NCI-H446 (cell line): Measurements from ENCODE around the gene CORIN.
"Not testable (repeated sequence)": the region's sequence is repeated elsewhere in the genome, so short reads cannot be mapped to it uniquely, and the experiment has no call there.

ENCODE experiments used
- DNase-seq, 2 experiments: peaks; one replicate each; lab custom pipeline; 2025; lab: John Stamatoyannopoulos, UW

The CORIN gene

DNA sequence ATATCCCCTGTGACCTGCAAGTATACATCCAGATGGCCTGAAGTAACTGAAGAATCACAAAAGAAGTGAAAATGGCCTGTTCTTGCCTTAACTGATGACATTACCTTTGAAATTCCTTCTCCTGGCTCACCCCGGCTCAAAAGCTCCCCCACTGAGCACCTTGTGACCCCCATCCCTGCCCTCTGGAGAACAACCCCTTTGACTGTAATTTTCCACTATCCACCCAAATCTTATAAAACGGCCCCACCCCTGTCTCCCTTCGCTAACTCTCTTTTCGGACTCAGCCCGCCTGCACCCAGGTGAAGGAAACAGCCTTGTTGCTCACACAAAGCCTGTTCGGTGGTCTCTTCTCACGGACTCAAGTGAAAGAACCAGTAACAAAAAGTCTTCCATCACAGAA is 69.9 kb downstream of the CORIN start:
- DNase-seq: not testable (repeated sequence)

DNA sequence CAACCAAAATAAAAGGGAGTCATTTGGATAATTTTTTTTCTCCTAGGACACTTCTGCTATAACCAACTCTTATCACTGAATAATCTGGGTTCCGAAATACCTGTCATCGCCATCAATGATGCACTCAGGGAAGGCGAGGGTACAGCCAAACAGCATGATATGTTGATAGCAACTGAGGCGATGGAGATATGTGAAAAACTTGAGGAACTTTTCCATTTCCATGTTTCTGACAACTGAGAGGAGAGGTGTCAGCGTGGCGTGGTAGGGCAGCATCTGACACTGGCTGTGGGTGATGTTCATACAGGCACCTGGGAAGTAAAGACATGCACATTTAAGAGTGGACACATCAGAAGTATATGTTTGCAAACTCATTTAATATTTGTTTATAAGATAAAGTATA is 74.6 kb downstream of the CORIN start:
- no peak for DNase-seq

DNA sequence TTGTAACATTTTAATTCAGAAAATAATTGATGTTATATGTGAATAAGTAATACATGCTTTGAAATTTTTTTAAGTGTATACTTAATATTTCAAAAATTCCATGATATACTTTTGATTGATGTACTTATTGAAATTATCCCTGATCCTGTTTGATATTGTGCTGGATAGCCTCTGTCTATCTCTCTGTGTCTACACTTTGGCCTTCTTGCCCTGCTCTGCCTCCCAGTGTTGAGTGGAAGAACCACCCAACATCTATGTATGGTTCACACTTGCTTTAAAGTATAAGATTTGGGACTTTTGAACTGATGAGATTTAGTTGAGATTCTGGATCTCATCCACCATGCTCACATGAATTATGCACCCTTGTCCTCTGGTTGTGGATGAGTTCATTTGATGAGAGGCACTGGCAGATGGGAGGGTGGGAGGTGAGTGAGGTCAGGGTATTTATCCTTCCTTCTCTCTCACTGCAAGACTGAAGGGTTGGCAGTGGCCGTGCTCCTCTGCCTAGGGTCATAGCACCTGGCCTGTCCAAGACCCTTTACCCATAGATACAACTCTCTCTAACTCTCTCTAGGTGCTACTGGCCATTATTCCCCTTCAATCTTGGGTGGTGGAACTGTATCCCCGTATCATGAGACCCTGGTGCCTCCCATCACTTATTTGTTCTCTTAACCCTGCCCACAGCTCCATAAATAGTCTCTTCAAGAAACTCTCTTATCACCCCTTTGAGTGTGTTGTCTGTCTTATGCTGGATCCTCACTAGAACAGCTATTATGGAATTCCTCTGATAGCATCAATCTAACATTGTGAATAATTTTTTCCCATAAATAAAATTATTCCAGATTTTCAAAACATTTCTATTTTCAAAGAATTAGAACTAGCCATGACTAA is 75.2 kb downstream of the CORIN start:
- DNase-seq: no peak

DNA sequence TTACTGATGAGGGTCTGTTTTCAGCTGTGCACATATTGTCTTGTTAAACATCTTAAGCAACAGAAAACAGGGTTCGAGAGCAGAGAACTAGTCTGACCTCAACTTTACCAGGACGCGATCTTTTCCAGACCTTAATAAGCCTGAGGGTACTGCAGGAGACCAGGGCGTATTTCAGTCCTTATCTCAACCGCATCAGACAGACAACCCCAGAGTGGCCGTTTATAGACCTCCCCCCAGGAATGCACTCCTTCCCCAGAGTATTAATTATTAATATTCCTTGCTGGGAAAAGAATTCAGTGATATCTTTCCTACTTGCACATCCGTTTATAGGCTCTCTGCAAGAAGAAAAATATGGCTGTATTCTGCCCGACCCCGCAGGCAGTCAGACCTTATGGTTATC is 84.6 kb downstream of the CORIN start:
- not testable (repeated sequence) for DNase-seq

DNA sequence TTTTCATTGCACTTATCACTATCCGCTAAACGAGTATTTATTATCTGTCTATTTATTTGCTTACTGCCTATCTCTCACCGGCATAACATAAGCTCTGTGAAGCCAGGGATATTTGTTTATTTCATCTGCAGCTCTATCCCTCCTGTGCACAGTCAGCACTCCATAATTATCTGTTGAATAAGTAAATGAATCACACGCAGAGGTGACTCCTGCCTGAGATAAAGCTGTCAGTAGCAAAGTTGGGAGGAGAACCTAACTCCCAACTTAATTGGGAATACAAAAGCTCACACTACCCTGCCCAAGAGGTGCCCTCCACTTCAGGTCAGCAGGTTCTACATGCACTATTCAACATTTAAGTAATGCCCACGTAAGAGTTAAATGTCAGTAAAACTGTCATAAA is 85.7 kb downstream of the CORIN start:
- DNase-seq: no peak

DNA sequence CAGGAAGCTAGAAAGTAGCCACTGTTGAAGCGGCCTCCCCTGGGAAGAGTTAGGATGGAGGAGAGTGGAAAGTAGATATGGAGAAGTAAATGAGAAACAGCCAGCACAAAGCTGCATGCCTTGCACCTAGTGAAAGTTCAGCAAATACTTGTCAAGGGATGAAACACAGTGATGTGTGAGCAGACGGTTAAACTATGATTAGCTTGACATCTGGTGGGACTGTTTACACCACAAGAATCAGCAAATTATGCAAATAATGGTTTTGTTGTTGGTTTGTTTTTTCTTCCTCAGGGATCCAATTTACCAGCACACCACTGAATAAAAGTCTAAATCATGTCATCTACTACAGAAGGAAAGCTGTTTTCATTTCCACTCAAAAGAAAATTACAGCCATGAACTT is 87.1 kb downstream of the CORIN start:
- DNase-seq: no peak

DNA sequence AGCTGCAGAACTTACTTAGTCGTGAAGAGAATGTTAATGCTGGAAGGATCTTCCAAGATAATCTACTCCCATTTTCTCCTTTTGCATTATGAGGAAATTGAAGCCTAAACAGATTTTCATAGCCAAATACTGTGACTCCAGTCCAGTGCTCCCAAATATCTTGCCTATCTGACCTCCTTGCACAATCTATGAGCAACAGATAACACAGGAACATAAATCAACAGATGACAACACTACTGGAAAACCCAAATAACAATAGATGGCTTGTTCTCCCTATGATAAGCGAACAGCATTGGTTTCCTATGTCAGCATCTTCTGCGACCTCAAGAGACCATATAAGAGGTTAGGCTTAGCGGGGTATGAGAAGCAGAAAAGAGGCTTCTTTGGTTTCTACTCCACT is 88.0 kb downstream of the CORIN start:
- no peak for DNase-seq

DNA sequence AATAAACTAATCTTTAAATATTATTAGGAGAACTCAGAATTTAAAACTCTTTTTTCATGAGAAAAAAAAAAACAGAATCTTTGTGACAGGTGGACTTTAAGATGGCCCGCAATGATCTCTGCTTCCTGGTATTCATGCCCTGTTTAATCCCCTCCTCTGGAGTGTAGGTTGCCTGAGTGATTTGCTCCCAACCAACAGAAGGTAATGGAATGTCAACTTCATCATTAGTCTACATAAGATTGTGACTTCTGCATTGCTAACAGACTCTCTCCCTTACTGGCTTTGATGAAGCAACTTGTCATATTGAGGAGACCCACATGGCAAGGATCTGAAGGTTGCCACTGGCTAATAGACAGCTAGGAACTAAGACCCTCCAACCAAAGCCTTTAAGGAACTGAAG is 88.8 kb downstream of the CORIN start:
- DNase-seq: no peak

DNA sequence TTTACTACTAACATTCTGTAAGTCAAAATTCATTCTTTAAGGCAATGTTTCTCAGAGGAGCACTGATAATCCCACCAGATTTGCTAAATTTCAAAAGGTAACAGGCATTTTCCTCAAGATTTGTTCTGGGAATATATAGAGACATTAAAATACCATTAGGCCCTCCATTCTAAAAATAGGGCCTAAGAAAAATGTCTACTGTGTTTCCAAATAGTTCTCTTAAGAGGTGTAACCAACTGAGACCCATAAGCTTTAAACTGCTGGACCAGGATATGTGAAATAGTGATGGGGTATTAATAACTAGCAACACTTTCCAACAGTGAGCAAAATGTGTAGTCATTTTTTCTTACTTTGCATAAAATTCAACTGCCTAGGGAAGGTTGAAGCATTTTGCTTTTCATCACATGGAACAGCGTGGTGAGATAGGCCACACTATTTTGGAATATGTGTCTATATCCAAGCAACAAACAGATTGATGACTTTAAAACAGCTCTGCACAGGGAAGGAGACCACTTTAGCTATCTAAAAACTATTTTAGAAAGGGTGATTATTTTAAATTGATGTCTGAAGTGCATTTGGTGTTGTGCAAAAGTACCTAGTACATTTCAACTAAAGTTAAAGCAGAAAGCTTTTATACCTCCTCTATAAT is 89.9 kb downstream of the CORIN start:
- DNase-seq: no peak

DNA sequence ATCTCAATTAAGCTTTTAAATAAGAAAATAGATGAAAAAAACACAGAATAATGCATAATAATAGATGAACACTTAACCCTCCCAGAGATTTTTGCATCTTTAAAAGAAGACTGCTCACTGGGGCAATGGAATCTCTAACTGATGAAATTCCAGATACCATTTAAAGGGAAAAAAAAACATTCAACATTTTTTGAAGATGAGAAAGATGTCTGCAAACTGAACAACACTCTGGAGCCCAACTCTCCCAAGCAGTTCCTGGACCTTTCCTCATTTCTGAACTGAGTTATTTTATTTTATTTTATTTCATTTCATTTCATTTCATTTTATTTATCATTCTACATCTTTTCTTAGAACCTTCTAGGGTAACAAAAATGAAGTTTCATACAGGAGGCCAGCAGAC is 90.7 kb downstream of the CORIN start:
- DNase-seq: no peak

DNA sequence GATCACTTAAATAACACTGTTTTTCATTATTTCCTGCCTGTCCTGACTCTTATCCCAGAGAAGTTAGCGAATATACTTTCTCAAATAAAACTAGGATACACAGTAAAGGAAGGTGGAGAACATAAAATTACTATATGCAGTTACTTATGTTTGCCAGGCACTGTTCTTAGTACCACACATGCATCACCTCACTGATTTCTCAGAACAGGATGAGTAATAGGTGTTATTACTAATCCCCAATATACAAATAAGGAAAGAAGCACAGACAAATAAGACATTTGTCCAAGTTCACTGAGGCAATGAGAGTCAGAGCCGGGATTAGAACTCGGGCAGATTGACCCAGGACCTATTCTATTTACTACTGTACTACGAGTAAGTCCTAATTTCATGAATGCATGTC is 91.7 kb downstream of the CORIN start:
- DNase-seq: no peak

DNA sequence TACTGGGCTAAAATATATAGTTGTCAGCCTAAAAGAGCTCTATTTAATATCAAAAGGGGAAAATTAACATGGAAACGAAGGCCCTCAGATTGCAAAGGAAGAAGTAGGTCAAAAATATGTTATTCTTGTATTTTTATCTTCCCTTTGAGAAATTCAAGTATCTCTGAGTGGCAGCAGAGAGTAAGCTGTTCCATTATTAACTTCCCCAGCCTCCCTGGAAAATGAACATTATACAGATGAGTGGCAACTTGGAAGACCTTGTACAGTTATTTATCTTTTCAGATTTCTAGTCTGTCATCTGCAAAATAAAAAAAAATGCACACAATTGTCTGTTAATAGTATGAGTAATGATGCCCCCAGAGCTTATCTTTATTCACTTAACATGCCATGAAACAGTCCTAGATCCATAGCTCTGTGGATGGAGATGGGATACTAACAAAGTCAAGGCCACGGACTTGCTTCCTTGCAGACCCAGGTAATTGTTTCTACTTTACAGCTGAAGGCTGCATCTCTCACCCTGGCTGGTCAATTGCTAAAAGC is 93.0 kb downstream of the CORIN start:
- DNase-seq: no peak

DNA sequence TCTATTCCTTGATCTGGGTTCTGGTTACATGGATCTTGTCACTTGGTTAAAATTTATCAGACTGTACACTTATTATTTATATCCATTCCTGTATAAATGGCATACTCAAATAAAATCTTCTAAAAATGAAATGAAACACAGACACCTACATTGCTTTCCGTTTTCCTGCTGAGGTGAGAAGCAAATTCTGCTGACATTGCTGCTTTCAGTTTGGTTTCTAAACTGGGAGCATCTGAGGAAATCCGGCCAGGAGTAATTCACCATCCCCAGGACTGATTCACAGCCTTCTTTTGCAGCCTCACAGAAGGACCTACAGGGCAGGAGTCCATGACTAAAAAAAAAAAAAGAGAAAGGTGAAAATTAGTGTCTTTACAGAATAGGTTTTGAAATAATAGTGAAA is 93.6 kb downstream of the CORIN start:
- no peak for DNase-seq

DNA sequence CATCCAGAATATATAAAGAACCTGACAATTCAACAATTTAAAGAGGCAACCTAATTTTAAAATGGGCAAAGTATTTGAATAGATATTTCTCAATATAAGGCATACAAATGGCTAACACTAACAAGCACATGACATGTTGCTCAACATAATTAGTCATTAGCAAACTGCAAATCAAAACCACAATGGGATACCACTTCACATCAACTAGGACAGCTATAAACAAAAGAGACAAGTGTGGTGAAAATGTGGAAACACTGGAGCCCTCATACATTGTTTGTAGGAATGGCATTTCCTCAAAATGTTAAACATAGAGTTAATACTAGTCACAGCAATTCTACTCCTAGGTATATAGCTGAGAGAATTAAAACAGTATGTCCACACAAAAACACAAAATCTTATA is 96.7 kb downstream of the CORIN start:
- no peak for DNase-seq

DNA sequence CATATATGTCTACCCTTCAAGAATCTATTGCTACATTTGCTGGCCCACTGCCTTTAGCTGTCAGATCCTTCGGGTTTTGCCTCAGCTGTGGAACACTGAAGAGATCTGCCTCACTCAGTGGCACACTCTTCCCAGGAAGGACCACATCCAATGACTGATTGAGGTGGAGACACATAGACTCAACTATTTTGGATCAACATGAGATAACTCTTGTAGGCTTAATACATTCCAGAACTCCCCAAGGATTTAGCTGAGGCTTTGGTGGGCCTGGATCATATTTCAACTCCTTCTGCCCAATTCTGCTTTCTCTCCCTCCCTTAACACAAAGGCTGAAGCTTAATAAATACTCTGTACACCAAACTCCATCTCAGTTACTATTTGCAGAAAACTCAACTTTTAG is 100.5 kb downstream of the CORIN start:
- DNase-seq: no peak

DNA sequence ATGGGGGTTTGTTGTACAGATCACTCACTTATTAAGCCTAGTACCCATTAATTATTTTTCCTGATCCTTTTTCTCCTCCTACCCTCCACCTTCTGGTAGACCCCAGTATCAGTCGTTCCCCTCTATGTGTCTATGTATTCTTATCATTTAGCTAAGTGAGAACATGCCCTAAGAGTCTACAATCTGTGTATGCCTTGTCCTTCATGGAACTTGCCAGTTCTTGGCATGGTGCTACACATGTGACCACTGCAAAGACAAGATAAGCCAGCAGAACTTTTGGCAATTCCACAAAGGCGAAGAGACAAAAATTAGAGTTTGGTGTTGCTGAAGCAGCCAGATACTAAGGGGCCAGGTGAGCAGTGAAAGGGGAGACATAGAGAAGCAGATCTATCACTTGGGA is 101.3 kb downstream of the CORIN start:
- no peak for DNase-seq

DNA sequence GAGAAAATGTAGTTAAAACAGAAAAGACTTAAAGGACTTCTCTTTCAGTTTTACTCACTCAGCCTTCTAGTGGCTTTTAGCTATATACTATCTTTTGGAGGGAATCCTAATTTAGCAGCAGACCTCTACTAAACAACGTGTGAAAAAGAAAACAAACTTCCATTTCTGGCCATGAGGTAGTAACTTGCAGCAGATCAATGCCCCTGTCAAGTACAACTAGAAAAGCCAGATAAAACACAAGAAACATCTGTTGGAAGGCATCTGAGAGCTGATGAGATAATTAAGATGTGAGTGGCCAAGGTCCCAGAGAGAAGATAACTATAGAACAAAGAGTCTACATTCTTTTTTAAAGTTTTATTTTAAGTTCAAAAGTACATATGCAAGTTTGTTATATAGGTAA is 101.7 kb downstream of the CORIN start:
- no peak for DNase-seq

DNA sequence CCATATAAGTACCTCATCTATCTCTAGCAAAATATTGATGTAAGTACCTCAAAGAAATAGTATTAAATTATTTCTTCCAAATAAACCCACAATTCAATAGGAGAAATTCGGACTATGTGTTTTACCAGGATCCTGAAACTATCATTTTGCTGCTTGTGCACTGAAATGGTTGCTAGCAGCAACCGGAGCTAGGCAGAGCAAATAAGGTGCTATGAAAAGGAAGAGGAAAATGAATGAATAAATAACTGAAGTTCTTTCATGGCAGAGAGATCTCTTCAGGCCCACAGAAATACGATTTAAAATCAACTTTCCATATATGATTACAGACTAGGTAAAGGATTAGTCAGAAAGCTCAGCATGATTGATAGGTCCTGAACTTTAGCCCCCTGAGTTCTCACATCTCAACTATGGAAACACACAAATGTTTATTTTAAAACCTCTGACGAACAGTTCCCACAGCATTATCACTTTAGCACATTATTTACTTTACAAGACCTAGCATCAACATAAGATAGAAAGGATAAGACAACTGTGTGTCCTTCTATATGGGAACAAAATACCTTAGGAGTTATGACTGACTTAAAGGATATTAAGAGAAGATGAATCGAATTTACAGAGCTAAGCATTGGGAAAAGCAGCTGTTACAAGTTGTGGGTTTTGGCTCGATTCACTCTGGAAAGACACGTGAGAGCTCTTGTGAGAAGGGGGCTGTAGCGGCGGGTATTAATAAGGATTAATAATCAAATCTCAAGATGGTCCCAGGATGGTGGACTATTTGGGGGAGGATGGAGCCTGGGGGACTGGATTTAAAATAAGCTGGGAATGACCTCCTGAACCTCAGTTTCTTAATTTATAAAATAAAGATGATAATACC is 104.3 kb downstream of the CORIN start:
- DNase-seq: no peak

DNA sequence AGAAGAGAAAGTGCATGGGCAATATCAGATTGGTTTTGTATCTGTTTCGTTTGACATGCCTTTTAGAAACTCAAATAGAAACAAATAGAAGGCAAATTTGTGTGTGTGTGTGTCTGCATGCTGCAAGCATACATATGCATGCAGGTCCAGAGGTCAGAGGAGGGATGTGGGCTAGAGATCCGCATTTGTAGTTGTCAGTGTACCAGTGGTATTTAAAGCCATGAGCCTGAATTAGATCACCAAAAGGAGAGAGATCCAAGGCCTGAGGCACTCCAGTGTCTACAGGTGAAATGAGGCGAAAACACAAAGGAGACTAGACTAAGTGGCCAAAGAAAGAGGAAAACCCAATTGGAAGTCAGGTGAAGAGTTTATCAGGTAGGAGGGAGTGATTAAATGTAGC is 106.7 kb downstream of the CORIN start:
- no peak for DNase-seq

DNA sequence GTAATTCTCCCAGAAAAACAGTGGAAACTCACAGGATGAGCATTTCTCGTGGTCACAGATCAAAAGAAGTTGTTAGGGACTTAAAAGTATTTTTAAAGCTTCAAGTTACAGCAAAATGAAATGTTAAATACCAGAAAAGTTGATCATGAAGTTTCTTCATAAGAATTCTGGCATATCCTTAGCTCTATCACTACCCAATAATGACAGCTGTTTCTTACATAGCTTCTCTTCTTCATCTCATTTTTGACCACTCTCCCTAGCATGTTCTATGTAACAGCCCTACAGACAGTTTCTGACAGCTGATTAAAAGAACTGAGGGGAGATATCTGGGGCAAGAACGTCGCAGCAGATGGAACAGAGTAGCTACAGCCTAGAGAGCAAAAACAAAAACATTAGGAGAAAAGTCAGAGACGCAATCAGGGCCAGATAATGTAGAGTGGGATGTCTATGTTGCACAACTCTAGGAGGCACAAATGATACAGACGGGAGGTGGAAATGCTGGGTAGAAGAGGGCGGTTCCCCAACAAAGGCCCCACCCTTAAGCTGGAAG is 108.7 kb downstream of the CORIN start:
- no peak for DNase-seq

DNA sequence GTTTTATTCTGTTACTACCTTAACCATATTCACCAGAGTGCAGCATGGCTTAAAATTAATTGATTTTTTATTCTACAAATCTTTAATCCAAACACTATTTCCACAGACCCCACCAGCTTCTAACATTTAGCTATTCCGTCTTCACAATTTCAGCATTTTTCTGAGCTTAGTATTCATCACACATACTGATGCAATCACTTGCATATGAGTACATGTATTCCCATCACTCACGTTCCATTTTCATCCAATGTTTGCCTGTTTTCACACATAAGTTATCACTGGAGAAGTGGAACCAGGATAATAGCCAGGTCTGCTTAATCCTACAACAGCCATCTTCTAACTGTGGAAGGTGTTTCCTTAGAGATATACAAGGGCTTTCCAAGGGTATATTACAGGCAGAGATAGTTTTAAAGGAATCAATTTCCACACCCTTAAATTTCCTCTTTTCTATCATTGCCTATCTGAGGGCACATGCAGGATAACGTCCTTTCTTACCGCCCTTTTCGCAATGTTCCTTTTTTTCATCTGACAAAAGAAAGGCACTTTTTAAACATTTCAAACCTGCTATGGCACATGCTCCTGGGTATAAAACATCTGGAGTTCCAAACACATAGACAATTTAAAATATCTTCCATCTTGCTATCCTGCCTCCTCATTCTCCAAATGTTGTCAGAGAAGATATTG is 115.8 kb downstream of the CORIN start:
- DNase-seq: no peak

DNA sequence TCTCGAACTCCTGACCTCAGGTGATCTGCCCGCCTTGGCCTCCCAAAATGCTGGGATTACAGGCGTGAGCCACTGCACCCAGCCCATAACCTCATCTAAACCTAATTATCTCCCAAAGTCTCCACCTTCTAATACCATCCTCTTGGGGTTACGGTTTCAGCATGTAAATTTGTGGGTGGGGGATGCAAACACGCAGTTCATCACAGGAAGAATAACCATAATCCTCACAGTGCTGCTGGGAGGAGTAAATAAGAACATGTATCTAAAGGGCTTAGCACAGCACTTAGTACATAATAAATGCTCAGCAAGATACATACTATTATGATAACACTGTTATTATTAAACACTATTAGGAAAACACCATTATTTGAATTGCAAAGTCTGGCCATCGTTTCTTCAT is 116.4 kb downstream of the CORIN start:
- DNase-seq: no peak
